T-helper 2 cell (primary cell): Measurements from ENCODE around the gene PCDHGA7.
"Not testable (repeated sequence)": the region's sequence is repeated elsewhere in the genome, so short reads cannot be mapped to it uniquely, and the experiment has no call there.

Source experiments
- DNase-seq, 5 experiments: peaks; one replicate each; pipeline versions ENCODE4 v3.0.0 to v3.0.0-alpha.2; 2012 to 2022

PCDHGA7 gene

GRCh38 chr5:141398608-141399007, 16.1 kb downstream of the PCDHGA7 start:
- DNase-seq: no peak

- DNase-seq: no peak
These were observed 17.2 kb downstream of the PCDHGA7 start for GRCh38 chr5:141399555-141400258.

GRCh38 chr5:141402553-141403243, 20.2 kb downstream of the PCDHGA7 start, which contains the start of gene PCDHGA9:
TSS of gene PCDHGA9 (plus strand) at chr5:141402778. CDS start at chr5:141402953, 175 bp downstream.
- DNase-seq: no peak

GRCh38 chr5:141403387-141403786, 20.8 kb downstream of the PCDHGA7 start:
- no peak for DNase-seq

- DNase-seq: peak in 1 of 5 experiments; percentile 36
These were observed 25.4 kb downstream of the PCDHGA7 start, which contains the start of gene PCDHGB6 for GRCh38 chr5:141407790-141408505. TSS of gene PCDHGB6 (plus strand) at chr5:141408021. CDS start at chr5:141408203, 182 bp downstream.

- no peak for DNase-seq
These were observed 27.2 kb downstream of the PCDHGA7 start for GRCh38 chr5:141409598-141410306.

GRCh38 chr5:141411575-141411974, 29.0 kb downstream of the PCDHGA7 start:
- DNase-seq: no peak

GRCh38 chr5:141412854-141413539, 30.5 kb downstream of the PCDHGA7 start, which contains the start of gene PCDHGA10:
TSS of gene PCDHGA10 (plus strand) at chr5:141412987. CDS start at chr5:141413176, 189 bp downstream.
- DNase-seq: peak in 3 of 5 experiments; percentile 40 to 65 (median 46)

- no peak for DNase-seq
These were observed 31.1 kb downstream of the PCDHGA7 start for GRCh38 chr5:141413540-141414069.

- DNase-seq: not testable (repeated sequence)
These were observed 32.2 kb downstream of the PCDHGA7 start for GRCh38 chr5:141414548-141415274.

- not testable (repeated sequence) for DNase-seq
These were observed 32.7 kb downstream of the PCDHGA7 start for GRCh38 chr5:141415275-141415618.

- DNase-seq: peak in 3 of 5 experiments; percentile 21 to 56 (median 35)
These were observed 35.1 kb downstream of the PCDHGA7 start, which contains the start of gene PCDHGB7 for GRCh38 chr5:141417494-141418172. TSS of gene PCDHGB7 (plus strand) at chr5:141417677. CDS start at chr5:141417860, 183 bp downstream.

GRCh38 chr5:141419074-141419880, 36.7 kb downstream of the PCDHGA7 start:
- no peak for DNase-seq

- DNase-seq: peak in 1 of 5 experiments; percentile 45
These were observed 38.4 kb downstream of the PCDHGA7 start, which contains the start of gene PCDHGA11 for GRCh38 chr5:141420855-141421488. TSS of gene PCDHGA11 (plus strand) at chr5:141421051. CDS start at chr5:141421228, 177 bp downstream.

GRCh38 chr5:141421489-141421855, 38.9 kb downstream of the PCDHGA7 start:
- no peak for DNase-seq

- no peak for DNase-seq
These were observed 40.3 kb downstream of the PCDHGA7 start for GRCh38 chr5:141422742-141423291.

- no peak for DNase-seq
These were observed 45.4 kb downstream of the PCDHGA7 start for GRCh38 chr5:141427783-141428426.
